OCI-M2 (cell line): ENCODE data around the gene NKAIN1.
A peak's percentile ranks its signal among the peaks of the same experiment; 100 is the strongest.
"Not testable (repeated sequence)": the region's sequence is repeated elsewhere in the genome, so short reads cannot be mapped to it uniquely, and the experiment has no call there.

Experiments used
- DNase-seq: peaks from one replicate; lab custom pipeline; 2025; ENCODE audit not compliant: unreplicated experiment; lab: John Stamatoyannopoulos, UW

Gene NKAIN1

GRCh38 chr1:31198150-31198549, 41.5 kb downstream of the NKAIN1 start:
- no peak for DNase-seq

- no peak for DNase-seq
Measured at GRCh38 chr1:31196685-31197084, 43.0 kb downstream of the NKAIN1 start.

GRCh38 chr1:31195267-31195666, 44.4 kb downstream of the NKAIN1 start:
- not testable (repeated sequence) for DNase-seq

- DNase-seq = no peak
Measured at GRCh38 chr1:31193729-31194128, 46.0 kb downstream of the NKAIN1 start.

GRCh38 chr1:31191281-31191680, 48.4 kb downstream of the NKAIN1 start:
- DNase-seq = no peak

GRCh38 chr1:31189696-31190674, 49.7 kb downstream of the NKAIN1 start:
- no peak for DNase-seq

- DNase-seq = peak; percentile 41
Measured at GRCh38 chr1:31183927-31184554, 55.6 kb downstream of the NKAIN1 start.

- no peak for DNase-seq
Measured at GRCh38 chr1:31183126-31183525, 56.6 kb downstream of the NKAIN1 start.

GRCh38 chr1:31182352-31182751, 57.3 kb downstream of the NKAIN1 start:
- peak; percentile 28 for DNase-seq

GRCh38 chr1:31181515-31182343, 58.0 kb downstream of the NKAIN1 start:
- DNase-seq = no peak

- DNase-seq = no peak
Measured at GRCh38 chr1:31180338-31180737, 59.3 kb downstream of the NKAIN1 start.

- not testable (repeated sequence) for DNase-seq
Measured at GRCh38 chr1:31176291-31176690, 63.4 kb downstream of the NKAIN1 start.

GRCh38 chr1:31170486-31170735, 69.3 kb downstream of the NKAIN1 start:
- DNase-seq = no peak

GRCh38 chr1:31166462-31166861, 73.2 kb downstream of the NKAIN1 start:
- no peak for DNase-seq

- DNase-seq = no peak
Measured at GRCh38 chr1:31164291-31164690, 75.4 kb downstream of the NKAIN1 start.

- DNase-seq = no peak
Measured at GRCh38 chr1:31163866-31164265, 75.8 kb downstream of the NKAIN1 start.

- DNase-seq = no peak
Measured at GRCh38 chr1:31161571-31161970, 78.1 kb downstream of the NKAIN1 start.

GRCh38 chr1:31159869-31160611, 79.6 kb downstream of the NKAIN1 start:
- DNase-seq = no peak

- DNase-seq = no peak
Measured at GRCh38 chr1:31159323-31159722, 80.4 kb downstream of the NKAIN1 start.

GRCh38 chr1:31155216-31155806, 84.4 kb downstream of the NKAIN1 start:
- peak; percentile 13 for DNase-seq
